Measurements from ENCODE around the gene IVD.

Gene IVD

DNA sequence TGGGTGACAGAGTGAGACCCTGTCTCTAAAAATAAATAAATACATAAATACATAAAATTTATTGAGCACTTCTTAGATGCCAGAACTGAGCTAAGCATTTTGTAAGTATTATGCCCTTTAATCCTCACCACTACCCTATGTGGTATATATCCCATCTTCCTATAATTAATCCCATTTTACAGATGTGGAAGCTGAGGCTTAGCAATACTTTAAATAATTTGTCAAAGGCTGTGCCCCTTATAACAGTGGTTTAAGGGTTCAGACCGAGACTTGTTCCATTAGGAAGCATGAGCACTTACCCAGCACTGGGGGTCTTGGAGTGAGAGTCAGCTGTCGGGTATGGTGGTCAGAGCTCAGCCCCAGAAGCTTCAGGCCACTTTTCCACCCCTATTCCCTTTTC, 57.7 kb downstream of the IVD start:
- no peak for DNase-seq

- no peak for DNase-seq
These were observed 58.4 kb downstream of the IVD start for GRCh38 chr15:40463886-40464545.

GRCh38 chr15:40464595-40465185, 59.1 kb downstream of the IVD start:
- no peak for DNase-seq

DNA sequence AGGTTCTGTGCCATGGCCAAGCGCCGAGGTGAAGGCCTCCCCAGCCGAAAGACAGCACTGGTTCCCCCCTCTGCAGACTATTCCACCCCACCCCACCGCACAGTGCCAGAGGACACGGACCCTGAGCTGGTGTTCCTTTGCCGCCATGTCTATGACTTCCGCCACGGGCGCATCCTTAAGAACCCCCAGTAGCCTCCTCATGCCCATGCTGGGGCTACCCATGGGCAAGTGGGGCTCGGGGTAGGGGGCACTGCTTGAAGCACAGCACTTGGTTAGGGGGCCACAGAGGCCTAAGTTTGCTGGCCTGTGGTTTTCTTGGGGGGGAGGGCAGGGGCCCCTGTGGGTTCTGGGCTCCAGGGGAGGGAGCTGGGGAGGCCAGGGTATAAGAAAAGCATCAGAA, 60.3 kb downstream of the IVD start:
- no peak for DNase-seq

DNA sequence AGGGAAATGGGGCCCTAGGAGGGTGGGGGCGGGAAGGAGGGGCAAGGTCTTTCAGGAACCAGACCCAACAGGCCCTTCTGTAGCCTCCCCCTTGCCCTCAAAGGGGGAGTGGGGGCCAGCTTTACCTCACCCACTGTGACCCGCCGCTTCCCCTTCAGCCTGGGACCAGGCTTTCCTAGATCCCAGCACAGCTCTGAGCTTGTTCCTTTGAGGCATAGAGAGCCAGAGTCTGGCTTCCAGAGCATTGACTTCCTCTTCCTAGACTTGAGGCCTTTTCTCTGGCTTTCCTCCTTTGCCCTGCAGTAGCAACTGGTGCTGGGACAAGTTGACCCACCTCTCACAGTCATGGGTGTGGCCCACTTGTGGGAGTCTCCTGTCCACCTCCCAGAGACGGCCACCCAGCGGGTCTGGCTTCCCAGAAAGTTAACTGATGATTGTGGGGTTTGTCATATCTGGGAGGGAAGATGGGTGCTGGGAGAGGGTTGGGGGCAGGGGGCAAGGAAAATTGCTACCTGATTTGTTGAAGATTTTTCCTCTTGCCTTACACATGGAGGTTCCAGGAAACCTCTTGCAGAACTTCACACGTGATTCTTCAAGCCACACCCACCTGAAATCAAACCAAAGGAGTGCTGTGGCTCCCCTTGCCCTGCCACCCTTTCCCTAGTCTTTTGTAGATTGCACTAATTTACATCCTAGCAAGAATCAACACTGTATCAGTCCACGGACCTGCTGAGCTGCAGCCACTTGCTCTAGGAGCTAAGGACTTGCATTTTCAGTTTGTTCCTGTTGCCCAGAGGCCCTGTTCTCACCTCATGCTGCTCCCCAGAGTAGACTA, 61.0 kb downstream of the IVD start:
- no peak for DNase-seq

- no peak for DNase-seq
These were observed 61.6 kb downstream of the IVD start for GRCh38 chr15:40467261-40467615.

DNA sequence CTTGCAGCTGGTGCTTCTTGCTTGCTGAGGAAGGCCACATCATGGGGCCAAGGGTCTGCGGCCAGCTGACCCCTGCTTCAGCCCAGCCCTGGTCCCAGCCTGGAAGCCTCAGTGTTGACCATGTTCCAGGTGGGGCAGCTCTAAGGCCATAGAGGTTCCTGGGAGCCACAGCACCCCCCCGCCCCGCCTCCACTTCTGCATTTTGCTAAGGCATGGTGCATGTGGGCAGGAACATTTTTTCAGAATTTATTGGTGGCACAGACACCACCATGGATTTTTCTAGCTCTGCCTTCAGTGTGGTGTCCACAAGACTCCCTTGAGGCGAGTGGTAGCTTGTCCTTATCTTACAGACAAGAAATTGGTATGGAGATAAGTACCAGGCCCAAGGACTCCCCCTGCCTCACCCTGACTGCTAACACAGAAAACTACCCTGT, 63.3 kb downstream of the IVD start:
- no peak for DNase-seq

- DNase-seq, result no peak
These were observed 64.3 kb downstream of the IVD start for GRCh38 chr15:40469776-40470390.

DNA sequence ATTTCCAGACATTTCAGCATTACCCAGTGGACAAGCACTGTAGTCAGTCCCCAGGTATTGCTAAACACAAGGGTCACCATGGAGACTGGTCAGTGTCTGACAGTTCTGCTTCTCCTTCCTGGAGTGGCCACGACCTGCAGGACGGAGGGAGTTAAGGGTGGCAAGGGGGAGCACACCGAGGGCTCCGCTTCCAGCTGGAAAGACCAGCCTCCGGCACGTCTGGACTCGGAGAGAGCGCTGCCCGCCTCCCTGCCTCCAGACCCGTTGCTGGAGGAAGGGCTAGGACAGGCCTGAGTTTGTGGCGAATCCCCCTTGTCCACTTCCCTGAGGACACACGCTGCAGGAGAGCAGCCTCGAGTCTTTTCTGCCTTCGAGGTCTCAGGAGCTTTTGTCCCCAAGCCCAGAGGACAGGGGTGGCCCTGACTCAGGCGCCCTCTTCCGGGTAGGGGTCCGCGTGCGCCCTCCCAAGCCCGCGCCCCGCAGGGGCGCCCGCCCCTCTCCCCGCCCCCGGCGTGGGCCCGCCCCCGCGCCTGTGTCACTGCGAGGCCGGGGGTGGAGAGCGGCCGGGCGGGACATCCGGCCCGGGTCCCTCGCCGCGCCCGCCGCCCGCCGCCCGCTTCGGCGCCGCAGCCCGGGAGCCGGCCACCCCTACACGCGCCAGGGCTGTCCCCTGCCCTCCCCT, 65.0 kb downstream of the IVD start, which contains the start of gene CHST14:
Gene CHST14 (plus strand): TSS at position 562 of the 682 bp plus-strand sequence. CDS start 230 bp downstream, outside the sequence.
- no peak for DNase-seq
